GM21576 (cell line): ENCODE results near the gene ZNRD2.

ENCODE experiments used
- ATAC-seq: cut with Tn5 transposase; IDR thresholded peaks from one replicate; pipeline ENCODE4 v1.9.1; 2021; ENCODE audit warnings: mild to moderate bottlenecking, moderate library complexity; ENCODE audit not compliant: unreplicated experiment

The ZNRD2 gene

GRCh38 chr11:65606876-65607613 lies 36.8 kb downstream of the ZNRD2 start:
- ATAC-seq, result no peak

GRCh38 chr11:65607614-65608426 lies 37.5 kb downstream of the ZNRD2 start:
- ATAC-seq, result no peak

- no peak for ATAC-seq
These were observed 39.0 kb downstream of the ZNRD2 start for GRCh38 chr11:65609229-65609628.

- ATAC-seq, result no peak
These were observed 39.4 kb downstream of the ZNRD2 start for GRCh38 chr11:65609665-65610064.

- ATAC-seq, result no peak
These were observed 40.1 kb downstream of the ZNRD2 start for GRCh38 chr11:65610404-65610803.

- ATAC-seq, result no peak
These were observed 40.9 kb downstream of the ZNRD2 start for GRCh38 chr11:65611028-65611757.

- no peak for ATAC-seq
These were observed 41.7 kb downstream of the ZNRD2 start for GRCh38 chr11:65611758-65612603.

GRCh38 chr11:65612691-65613090 lies 42.4 kb downstream of the ZNRD2 start:
- ATAC-seq, result no peak

GRCh38 chr11:65613091-65613928 lies 43.0 kb downstream of the ZNRD2 start:
- ATAC-seq, result no peak

- ATAC-seq, result peak; percentile 69
These were observed 45.1 kb downstream of the ZNRD2 start, which contains the start of gene PCNX3 for GRCh38 chr11:65615229-65615949. TSS of gene PCNX3 (plus strand) at chr11:65615776. CDS start at chr11:65616312, 536 bp downstream.

GRCh38 chr11:65615950-65616574 lies 45.8 kb downstream of the ZNRD2 start:
- peak; percentile 5 for ATAC-seq

- ATAC-seq, result no peak
These were observed 46.3 kb downstream of the ZNRD2 start for GRCh38 chr11:65616575-65617001.

GRCh38 chr11:65617136-65617850 lies 47.0 kb downstream of the ZNRD2 start:
- no peak for ATAC-seq

GRCh38 chr11:65617990-65618751 lies 47.9 kb downstream of the ZNRD2 start:
- ATAC-seq, result no peak

GRCh38 chr11:65618763-65619162 lies 48.5 kb downstream of the ZNRD2 start:
- no peak for ATAC-seq

- ATAC-seq, result no peak
These were observed 49.1 kb downstream of the ZNRD2 start for GRCh38 chr11:65619281-65619928.

GRCh38 chr11:65620666-65621065 lies 50.4 kb downstream of the ZNRD2 start:
- ATAC-seq, result no peak
